SK-N-MC (cell line): ENCODE data around the gene NKD2.

Experiments
- EZH2 ChIP-seq: fragments of 200-600 bp; sonication (generic); IDR thresholded peaks from one replicate; pipeline ENCODE4 v1.6.1; 2017; ENCODE audit warnings: antibody characterized with exemption
- POLR2AphosphoS5 ChIP-seq: IDR thresholded peaks from 2 replicates; pipeline ENCODE4 v1.6.1; 2012; ENCODE audit warnings: mild to moderate bottlenecking, low read depth, low read length, borderline replicate concordance

DNA sequence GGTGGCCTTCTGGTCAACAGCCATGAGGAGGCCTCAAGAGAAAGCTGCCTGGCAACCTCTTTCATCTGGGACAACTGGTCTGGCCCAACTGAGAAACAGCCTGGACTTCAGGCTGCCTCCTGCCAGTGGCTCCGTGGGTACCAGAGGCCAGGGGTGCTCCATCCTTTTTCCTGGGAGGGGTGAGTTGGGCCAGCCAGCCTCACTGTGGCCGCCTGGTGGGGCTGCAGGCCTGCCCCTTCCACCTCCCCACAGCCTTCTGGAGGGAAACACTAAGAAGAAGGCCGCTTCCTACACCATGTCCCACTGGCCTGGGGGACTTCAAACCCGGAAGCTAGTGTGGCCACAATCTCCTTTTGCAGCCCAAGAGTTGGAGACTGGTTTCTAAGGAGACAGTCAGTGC lies 13.8 kb upstream of the NKD2 start:
- TF ChIP-seq POLR2AphosphoS5, result no peak
- no peak for TF ChIP-seq EZH2
